ENCODE data around the gene DLGAP1. TPM values are rescaled to one million over a fixed set of nuclear protein-coding genes. Genes with fewer than 3 reads are reported as not detected.

DLGAP1 gene
- total RNA-seq, 3 donors from 2014 or later (not counting 1 experiment from before 2014, with no cell fraction given): not detected

DNA sequence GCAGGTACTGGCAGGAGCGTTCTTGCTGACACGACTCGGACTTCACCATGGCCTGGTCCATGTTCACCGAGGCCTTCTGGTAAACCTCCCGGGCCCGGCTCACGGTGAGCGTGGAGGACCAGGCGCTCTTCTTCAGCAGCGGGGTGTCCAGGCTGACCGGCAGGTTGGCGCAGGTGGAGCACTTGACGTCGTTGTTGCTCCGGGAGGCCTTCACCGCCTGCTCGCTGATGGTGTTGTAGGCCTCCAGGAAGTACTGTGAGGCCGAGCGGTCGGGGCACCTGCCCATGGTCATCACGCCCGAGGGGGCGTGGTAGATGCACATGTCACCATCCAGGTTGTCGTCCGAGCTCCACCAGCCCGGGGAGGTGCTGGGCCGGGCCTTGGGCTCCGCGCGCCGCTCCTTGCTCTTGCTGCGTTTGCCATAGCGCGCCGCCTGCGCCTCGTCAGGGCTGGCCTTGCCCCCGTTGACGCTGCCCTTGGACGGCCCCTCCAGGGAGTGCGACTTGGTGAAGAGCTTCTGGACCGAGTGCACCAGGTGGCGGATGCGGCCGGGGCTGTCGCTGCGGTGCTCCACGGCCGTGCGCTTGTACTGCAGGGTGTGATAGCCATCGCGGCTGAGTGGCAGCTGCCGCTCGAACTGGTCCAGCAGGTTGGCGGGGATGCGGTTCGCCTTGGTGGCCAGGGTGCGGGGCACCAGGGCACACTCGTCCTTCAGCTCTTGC is 575.8 kb downstream of the DLGAP1 start:
- no peaks in the 10 kb centered on the region for H3K9me3 Mint-ChIP-seq
- no peak overlapping the region for H3K27ac Mint-ChIP-seq
- no peak for DNase-seq
- peaks cover 2 to 4% of the 10 kb centered on the region in 2 donors for H3K27me3 Mint-ChIP-seq (ENCODE audit: low read depth in 2 of 2)
- 97% methylated on average over 59 of the region's 59 CpGs for WGBS (ENCODE audit: insufficient coverage)
- no peaks in the 10 kb centered on the region for H3K9me3 ChIP-seq (ENCODE audit: control insufficient read depth, insufficient read depth, low read length)
- TF ChIP-seq, protein P1, sequence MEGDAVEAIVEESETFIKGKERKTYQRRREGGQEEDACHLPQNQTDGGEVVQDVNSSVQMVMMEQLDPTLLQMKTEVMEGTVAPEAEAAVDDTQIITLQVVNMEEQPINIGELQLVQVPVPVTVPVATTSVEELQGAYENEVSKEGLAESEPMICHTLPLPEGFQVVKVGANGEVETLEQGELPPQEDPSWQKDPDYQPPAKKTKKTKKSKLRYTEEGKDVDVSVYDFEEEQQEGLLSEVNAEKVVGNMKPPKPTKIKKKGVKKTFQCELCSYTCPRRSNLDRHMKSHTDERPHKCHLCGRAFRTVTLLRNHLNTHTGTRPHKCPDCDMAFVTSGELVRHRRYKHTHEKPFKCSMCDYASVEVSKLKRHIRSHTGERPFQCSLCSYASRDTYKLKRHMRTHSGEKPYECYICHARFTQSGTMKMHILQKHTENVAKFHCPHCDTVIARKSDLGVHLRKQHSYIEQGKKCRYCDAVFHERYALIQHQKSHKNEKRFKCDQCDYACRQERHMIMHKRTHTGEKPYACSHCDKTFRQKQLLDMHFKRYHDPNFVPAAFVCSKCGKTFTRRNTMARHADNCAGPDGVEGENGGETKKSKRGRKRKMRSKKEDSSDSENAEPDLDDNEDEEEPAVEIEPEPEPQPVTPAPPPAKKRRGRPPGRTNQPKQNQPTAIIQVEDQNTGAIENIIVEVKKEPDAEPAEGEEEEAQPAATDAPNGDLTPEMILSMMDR (IDR thresholded peaks at IDR 0.05): no peak
- no peak overlapping the region for H3K4me3 ChIP-seq (ENCODE audit: low read length)
- H3K4me3 Mint-ChIP-seq: no peak overlapping the region
- no peak for ATAC-seq
- H3K36me3 Mint-ChIP-seq: no peaks in the 10 kb centered on the region
- no peaks in the 10 kb centered on the region for H3K27me3 ChIP-seq (ENCODE audit: control insufficient read depth, insufficient read depth, low read length)
- H3K27ac ChIP-seq (ENCODE audit: low read length): no peak overlapping the region
- H3K4me1 Mint-ChIP-seq: peaks cover 0 to 2% of the 10 kb centered on the region in 2 donors
- H3K4me1 ChIP-seq (ENCODE audit: control insufficient read depth, insufficient read depth, low read length): no peaks in the 10 kb centered on the region
- intact Hi-C loops (cut with micrococcal nuclease): no loop called here
- no peaks in the 10 kb centered on the region for H3K36me3 ChIP-seq (ENCODE audit: control insufficient read depth, insufficient read depth, low read length)

DNA sequence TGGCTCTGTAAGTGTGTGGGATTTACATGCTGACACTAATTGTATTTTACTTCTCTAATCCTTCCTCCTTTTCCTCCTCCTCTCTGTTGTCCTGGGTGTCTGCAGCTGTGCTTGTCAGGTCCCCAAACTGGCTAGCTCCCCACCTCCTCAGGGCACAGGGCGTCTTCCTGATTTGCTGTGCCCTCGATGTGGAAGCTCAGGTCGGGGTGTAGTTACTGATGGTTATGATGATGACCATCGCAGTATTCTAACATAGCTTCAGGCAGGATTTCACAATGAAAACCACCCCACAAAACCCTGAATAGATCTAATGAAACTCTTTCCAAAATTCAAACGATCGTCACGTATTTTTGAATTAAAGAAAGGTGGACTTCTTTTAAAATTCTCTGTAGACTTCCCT is 576.7 kb downstream of the DLGAP1 start:
- Histone ChIP-seq H3K27me3 (ENCODE audit: control insufficient read depth, insufficient read depth, low read length) (no peaks in the 10 kb centered on the region), H3K36me3 (ENCODE audit: control insufficient read depth, insufficient read depth, low read length) (no peaks in the 10 kb centered on the region), H3K4me3 (ENCODE audit: low read length) (no peak overlapping the region), H3K4me1 (ENCODE audit: control insufficient read depth, insufficient read depth, low read length) (no peaks in the 10 kb centered on the region), H3K9me3 (ENCODE audit: control insufficient read depth, insufficient read depth, low read length) (no peaks in the 10 kb centered on the region), H3K27ac (ENCODE audit: low read length) (no peak overlapping the region)
- Mint-ChIP-seq H3K27ac (no peak overlapping the region), H3K27me3 (ENCODE audit: low read depth in 2 of 2) (peaks cover 6 to 9% of the 10 kb centered on the region in 2 donors), H3K4me3 (no peak overlapping the region), H3K9me3 (no peaks in the 10 kb centered on the region), H3K36me3 (no peaks in the 10 kb centered on the region), H3K4me1 (peaks cover 0 to 4% of the 10 kb centered on the region in 2 donors)
- DNase-seq: no peak
- intact Hi-C loops (cut with micrococcal nuclease): no loop called here
- no peak for ATAC-seq
- WGBS (ENCODE audit: insufficient coverage): 76% methylated on average over 2 of the region's 7 CpGs
- TF ChIP-seq, protein P1 (IDR thresholded peaks at IDR 0.05): no peak

DNA sequence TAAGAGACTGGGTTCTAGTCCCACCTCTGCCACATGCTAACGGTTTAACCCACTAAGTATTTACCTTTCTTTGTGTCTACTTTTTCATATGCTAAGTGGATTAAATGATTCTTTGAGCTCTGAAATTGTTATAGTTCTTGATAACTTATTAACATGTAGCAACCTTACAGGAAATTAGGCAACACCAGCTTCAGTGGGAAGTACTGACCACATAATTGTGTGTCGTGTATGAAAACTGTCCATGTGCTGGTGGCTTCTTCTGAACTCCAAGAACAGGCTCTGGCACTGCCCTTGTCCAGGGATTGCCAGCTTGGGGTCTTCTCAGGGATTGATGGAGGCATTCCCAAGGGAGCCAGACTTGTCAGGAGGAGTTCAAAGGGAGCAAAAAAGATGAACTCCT is 577.4 kb downstream of the DLGAP1 start:
- TF ChIP-seq, protein P1 (IDR thresholded peaks at IDR 0.05): no peak
- no peaks in the 10 kb centered on the region for H3K27me3 ChIP-seq (ENCODE audit: control insufficient read depth, insufficient read depth, low read length)
- Mint-ChIP-seq H3K36me3 (no peaks in the 10 kb centered on the region), H3K4me1 (peaks cover 0 to 4% of the 10 kb centered on the region in 2 donors), H3K9me3 (no peaks in the 10 kb centered on the region), H3K27me3 (ENCODE audit: low read depth in 2 of 2) (peaks cover 6 to 16% of the 10 kb centered on the region in 2 donors), H3K27ac (no peak overlapping the region), H3K4me3 (no peak overlapping the region)
- ATAC-seq: no peak
- no peaks in the 10 kb centered on the region for H3K36me3 ChIP-seq (ENCODE audit: control insufficient read depth, insufficient read depth, low read length)
- no peak overlapping the region for H3K27ac ChIP-seq (ENCODE audit: low read length)
- WGBS (ENCODE audit: insufficient coverage): 28% methylated on average over 1 of the region's 2 CpGs
- H3K4me1 ChIP-seq (ENCODE audit: control insufficient read depth, insufficient read depth, low read length): no peaks in the 10 kb centered on the region
- no peak overlapping the region for H3K4me3 ChIP-seq (ENCODE audit: low read length)
- intact Hi-C loops (cut with micrococcal nuclease): no loop called here
- no peak for DNase-seq
- H3K9me3 ChIP-seq (ENCODE audit: control insufficient read depth, insufficient read depth, low read length): no peaks in the 10 kb centered on the region

DNA sequence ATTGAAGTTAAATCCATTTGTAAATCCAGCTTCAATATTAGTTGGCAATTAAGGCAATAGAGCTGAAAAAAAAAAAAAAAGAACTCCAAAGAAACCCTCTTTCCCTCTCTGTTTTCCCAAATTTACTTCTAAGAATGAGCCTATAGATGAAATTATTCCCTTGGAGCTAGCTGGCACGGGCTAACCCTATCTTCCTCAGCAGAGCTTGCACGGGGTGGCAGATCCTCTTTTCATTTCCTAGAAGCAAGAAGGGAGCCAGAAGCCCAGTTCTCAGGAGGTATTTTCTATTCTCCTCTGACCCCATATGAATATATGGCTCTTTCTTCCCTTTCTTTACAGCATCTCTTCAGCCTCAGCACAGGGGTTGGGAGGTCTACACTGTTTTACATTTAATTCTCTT is 579.1 kb downstream of the DLGAP1 start:
- no peaks in the 10 kb centered on the region for H3K36me3 Mint-ChIP-seq
- Histone ChIP-seq H3K4me1 (ENCODE audit: control insufficient read depth, insufficient read depth, low read length) (no peaks in the 10 kb centered on the region), H3K9me3 (ENCODE audit: control insufficient read depth, insufficient read depth, low read length) (no peaks in the 10 kb centered on the region), H3K4me3 (ENCODE audit: low read length) (no peak overlapping the region), H3K27ac (ENCODE audit: low read length) (no peak overlapping the region), H3K36me3 (ENCODE audit: control insufficient read depth, insufficient read depth, low read length) (no peaks in the 10 kb centered on the region), H3K27me3 (ENCODE audit: control insufficient read depth, insufficient read depth, low read length) (no peaks in the 10 kb centered on the region)
- ATAC-seq: no peak
- peaks cover 0 to 4% of the 10 kb centered on the region in 2 donors for H3K4me1 Mint-ChIP-seq
- intact Hi-C loops (cut with micrococcal nuclease): no loop called here
- TF ChIP-seq, protein P1 (IDR thresholded peaks at IDR 0.05): no peak
- no peak overlapping the region for H3K27ac Mint-ChIP-seq
- H3K27me3 Mint-ChIP-seq (ENCODE audit: low read depth in 2 of 2): peaks cover 6 to 19% of the 10 kb centered on the region in 2 donors
- 14% methylated on average over 2 of the region's 2 CpGs for WGBS (ENCODE audit: insufficient coverage)
- no peaks in the 10 kb centered on the region for H3K9me3 Mint-ChIP-seq
- H3K4me3 Mint-ChIP-seq: no peak overlapping the region
- no peak for DNase-seq
